Fibroblast of skin of right quadriceps (primary cell): ENCODE measurements around the gene DOC2A.

ENCODE experiments used
- DNase-seq: peaks from one replicate; pipeline ENCODE4 v3.0.0-alpha.2; 2013

Gene DOC2A

GRCh38 chr16:29987371-29988085 lies 23.3 kb downstream of the DOC2A start:
- no peak for DNase-seq

- DNase-seq, result no peak
Observed at GRCh38 chr16:29986931-29987330, 23.9 kb downstream of the DOC2A start.

GRCh38 chr16:29986231-29986630 lies 24.6 kb downstream of the DOC2A start:
- DNase-seq, result no peak

GRCh38 chr16:29985271-29985811 lies 25.5 kb downstream of the DOC2A start:
- DNase-seq, result no peak

GRCh38 chr16:29984764-29985147 lies 26.1 kb downstream of the DOC2A start:
- DNase-seq, result no peak

- no peak for DNase-seq
Observed at GRCh38 chr16:29984137-29984763, 26.6 kb downstream of the DOC2A start.

GRCh38 chr16:29983420-29984136 lies 27.2 kb downstream of the DOC2A start:
- no peak for DNase-seq

GRCh38 chr16:29982560-29983419 lies 28.0 kb downstream of the DOC2A start:
- DNase-seq, result no peak

- DNase-seq, result no peak
Observed at GRCh38 chr16:29978564-29979270, 32.1 kb downstream of the DOC2A start.

- no peak for DNase-seq
Observed at GRCh38 chr16:29978081-29978480, 32.7 kb downstream of the DOC2A start.

GRCh38 chr16:29977063-29977825 lies 33.6 kb downstream of the DOC2A start:
- DNase-seq, result no peak

- no peak for DNase-seq
Observed at GRCh38 chr16:29975811-29976511, 34.9 kb downstream of the DOC2A start.

- no peak for DNase-seq
Observed at GRCh38 chr16:29975134-29975538, 35.7 kb downstream of the DOC2A start.

- no peak for DNase-seq
Observed at GRCh38 chr16:29974291-29975133, 36.3 kb downstream of the DOC2A start.

- peak; percentile 99 for DNase-seq
Observed at GRCh38 chr16:29973384-29974246, 37.2 kb downstream of the DOC2A start, which contains the start of gene TAOK2. Gene TAOK2, plus strand, starts transcription at chr16:29973868. Its CDS starts 3,905 bp downstream, at chr16:29977773.

- no peak for DNase-seq
Observed at GRCh38 chr16:29972992-29973383, 37.8 kb downstream of the DOC2A start.

GRCh38 chr16:29972500-29972899 lies 38.3 kb downstream of the DOC2A start:
- no peak for DNase-seq

GRCh38 chr16:29971304-29971703 lies 39.5 kb downstream of the DOC2A start:
- DNase-seq, result no peak

- no peak for DNase-seq
Observed at GRCh38 chr16:29968205-29968604, 42.6 kb downstream of the DOC2A start.
